Measurements from ENCODE around the gene STON1. TPM values are rescaled to one million over a fixed set of nuclear protein-coding genes. Genes with fewer than 3 reads are reported as not detected.

The STON1 gene
- total and polyA plus RNA-seq, 2 of the 8 experiments (the other 6 are each of a cell fraction or from before 2014, with no cell fraction given): 5.0 to 10.1 TPM

DNA sequence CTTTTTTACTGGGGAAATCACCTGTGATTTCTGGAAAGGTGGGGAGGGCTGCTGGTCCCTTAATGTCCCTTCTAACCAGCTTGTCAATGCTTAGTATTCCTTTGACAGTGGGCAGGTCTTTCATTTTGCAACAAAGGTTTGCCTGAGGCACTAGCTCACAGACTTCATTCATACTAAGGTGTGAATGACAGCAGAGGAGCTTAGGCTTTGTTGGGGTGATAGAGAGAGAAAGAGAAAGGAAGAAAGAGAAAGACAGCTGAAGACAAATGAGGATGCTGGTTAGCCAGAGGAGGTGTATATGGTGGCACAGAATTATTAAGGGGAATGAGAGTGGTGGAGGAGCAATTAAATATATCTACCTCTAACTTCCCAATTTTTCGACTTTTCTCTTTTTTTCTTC, 58.8 kb downstream of the STON1 start (continued):
- no peak for TF ChIP-seq SP1 (IDR thresholded peaks at IDR 0.05; ENCODE audit: low read depth, low read length)
